Inferior parietal cortex (tissue), 1 donor: ENCODE results near the gene PTCD2.

Source experiments
- DNase-seq: peaks from one replicate; pipeline ENCODE4 v3.0.0-alpha.2; 2016; ENCODE audit errors: extremely low spot score

The PTCD2 gene, protein sequence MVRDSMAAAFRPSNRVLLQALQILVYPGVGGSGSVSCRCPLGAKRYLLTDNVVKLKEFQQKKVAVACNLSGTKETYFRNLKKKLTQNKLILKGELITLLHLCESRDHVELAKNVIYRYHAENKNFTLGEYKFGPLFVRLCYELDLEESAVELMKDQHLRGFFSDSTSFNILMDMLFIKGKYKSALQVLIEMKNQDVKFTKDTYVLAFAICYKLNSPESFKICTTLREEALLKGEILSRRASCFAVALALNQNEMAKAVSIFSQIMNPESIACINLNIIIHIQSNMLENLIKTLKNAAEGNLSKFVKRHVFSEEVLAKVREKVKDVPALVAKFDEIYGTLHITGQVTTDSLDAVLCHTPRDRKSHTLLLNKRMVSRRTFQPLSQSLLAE

DNA sequence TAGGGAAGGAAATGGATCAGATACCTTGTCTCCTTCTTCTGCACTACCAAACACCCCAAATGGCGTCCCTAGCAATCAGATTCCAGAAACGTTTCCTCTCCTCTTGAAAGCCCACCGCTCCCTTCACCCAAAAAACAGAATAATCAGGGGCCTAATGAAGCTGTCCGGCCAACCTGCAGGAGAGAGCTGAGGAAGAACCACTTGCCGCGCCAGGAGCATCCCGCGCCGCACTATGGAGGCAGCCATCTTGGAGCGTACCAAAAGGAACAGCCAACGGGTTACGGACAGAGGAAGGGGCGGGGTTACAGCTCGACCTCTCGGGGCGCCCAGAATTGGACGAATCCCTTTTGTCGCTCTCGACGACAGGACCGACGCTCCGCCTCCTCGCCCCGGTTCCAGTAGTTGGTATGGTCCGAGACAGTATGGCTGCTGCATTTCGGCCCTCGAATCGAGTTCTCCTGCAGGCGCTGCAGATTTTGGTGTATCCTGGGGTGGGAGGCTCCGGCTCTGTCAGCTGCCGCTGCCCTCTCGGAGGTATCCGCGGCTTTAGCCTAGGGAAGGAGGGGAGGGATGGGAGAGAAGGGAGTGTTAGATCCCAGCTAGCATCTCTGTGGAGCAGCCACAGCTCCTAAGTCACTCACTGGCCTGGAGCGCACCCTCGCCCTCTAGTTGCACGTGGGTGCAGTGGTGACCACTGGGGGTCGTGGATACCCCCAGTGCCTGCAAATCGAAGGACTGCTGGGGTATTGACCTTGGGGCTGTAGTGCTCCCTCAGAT lies at the start of gene PTCD2, which contains the start of gene MRPS27:
Gene PTCD2, plus strand, starts transcription at position 398 of the 777 bp plus-strand sequence. Its CDS starts 10 bp downstream, at position 408.
Gene MRPS27, minus strand, starts transcription at position 265 of the 777 bp plus-strand sequence. Its CDS starts 19 bp downstream, at position 246.
- DNase-seq: peak; percentile 98

DNA sequence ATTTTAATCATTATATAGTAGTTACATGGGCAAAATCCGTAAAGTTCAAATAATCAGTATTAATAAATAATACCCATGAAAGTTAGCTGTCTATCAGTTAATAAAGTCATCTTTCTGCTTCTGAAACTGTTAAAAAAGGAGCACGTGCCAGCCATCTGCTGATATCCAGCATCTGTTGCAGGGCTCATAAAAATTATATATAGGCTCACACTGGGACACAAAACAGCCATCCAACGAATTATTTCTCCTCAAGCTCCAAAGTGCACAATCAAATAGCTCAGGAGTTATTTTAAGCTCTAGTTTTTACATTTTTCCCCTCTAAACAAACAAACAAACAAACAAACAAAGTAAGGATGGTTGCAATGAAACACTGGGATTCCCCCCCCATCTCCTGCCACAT lies 48.5 kb upstream of the PTCD2 start:
- no peak for DNase-seq

DNA sequence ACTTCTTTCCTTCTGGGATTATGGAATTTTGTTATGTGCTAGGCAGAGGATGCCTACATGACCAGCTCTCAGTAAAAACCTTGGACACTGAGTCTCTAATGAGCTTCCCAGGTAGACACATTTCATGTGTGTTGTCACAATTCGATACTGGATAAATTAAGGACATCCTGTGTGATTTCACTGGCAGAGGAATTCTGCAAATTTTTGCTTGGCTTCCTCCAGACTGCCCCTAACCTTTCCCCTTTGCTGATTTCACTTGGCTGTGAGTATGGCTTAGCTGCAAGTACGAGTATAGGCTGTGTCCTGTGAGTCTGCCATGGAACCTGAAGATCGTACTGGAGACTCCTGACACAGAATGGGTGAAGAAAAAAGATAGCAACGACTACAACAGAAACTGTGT lies 47.8 kb upstream of the PTCD2 start:
- DNase-seq: no peak

DNA sequence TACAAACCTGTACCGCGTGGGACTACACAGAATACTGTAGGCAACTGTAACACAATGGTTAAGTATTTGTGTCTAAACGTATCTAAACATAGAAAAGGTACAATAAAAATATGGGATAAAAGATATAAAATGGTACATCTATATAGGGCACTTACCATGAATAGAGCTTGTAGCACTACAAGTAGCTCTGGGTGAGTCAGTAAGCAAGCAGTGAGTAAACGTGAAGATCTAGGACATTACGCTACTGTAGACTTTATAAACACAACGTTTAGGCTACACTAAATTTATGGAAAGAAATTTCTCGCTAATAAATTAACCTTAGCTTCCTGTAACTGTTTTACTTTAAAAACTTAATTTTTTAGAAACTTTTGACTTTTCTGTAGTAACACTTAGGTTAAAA lies 46.6 kb upstream of the PTCD2 start:
- no peak for DNase-seq

DNA sequence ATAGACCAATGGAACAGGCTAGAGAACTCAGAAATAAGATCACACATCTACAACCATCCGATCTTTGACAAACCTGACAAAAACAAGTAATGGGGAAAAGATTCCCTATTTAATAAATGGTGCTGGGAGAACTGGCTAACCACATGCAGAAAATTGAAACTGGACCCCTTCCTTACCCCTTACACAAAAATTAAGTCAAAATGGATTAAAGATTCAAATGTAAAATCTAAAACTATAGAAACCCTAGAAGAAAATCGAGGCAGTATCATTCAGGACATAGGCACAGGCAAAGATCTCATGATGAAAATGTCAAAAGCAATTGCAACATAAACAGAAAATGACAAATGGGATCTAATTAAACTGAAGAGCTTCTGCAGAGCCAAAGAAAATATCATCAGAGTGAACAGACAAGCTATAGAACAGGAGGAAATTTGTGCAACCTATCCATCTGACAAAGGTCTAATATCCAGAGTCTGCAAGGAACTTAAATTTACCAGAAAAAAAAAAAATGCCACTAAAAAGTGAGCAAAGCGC lies 43.9 kb upstream of the PTCD2 start:
- no peak for DNase-seq

DNA sequence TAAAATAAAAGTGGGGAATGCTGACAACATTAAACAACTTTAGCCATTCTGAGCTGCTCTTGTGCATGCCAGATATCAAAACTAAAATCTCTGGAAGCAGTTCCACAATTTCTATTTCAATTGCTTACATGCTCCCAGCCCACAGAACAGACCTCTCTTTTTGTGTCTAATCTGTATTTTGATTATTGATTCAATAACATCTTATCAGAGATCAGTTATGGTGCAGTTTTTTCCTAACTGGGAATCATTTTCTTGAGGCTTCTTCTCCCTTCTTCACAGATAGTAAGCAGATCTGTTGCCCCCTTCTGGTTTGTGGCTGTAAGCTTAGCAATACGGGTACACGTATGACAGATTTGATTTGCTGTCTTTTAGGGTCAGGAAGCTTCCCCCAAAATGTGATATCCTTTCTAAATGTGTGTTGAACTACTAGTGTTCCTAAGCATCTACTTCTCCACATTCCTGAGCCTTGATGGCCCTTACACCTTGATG lies 39.5 kb upstream of the PTCD2 start:
- DNase-seq: peak; percentile 73

DNA sequence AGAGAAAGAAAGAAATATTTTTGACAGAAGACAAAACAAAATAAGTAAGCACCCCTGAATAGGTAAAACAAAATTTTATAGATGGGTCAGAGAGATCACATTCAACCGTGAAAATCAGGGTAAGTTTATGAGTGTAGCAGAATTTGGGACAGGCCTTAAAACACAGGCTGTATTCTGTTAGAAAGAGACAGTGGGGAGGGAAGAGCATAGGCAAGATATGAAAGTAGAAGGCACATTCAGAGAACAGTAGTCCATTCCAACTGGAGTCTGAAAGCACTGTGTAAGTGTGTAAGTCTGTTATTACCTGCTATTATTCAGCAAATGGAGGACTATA lies 38.8 kb upstream of the PTCD2 start:
- DNase-seq: no peak

DNA sequence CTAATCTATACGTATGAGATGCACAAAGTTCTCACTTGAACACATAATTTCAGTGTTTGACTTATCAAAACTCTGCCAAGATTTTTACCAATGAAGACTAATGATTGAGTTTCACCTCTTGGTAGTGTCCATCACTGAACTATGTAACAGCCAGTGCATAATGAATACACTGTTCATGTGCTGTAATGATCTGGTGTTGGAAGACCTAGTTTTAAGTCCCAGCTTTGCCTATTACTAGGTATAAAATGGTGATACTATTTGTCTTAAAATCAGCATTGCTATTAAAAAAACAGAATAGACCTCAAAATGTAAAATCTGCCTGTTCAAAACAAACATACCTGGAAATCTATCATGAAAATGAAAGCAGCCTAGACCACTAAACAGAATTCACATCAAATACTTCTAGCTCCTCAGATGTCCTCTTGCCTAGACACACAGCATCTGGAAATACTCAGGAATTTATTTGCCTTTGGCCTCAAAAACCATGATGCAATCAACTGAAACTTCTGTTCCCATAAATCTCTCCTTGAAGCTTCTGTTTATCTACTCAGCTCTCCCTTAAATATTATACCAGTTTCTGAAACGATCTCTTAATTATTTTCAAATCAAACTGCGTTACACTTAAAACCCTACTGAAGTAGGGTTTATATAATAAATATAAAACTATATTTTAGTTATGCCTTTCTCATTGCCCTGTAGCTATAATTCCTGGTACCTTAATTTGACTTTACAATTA lies 38.2 kb upstream of the PTCD2 start:
- DNase-seq: no peak

DNA sequence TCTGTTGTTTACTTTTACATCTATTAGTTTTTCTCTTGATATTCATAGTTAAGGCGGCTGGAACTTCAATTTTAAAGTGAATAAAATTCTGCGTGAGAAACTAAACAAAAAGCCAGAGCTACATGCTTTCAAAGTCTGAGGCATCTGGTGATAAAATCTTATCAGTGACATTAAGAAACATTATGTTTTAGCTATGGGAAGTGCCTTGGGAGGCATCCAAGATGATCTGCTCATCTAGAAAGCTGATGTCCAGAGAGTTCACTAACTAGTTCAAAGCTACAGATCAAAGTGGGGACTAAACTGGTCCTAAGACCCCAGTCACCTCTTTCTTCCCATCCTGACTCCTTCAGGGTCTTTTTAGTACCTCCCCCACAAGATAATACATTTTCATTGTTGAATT lies 37.3 kb upstream of the PTCD2 start:
- DNase-seq: no peak

DNA sequence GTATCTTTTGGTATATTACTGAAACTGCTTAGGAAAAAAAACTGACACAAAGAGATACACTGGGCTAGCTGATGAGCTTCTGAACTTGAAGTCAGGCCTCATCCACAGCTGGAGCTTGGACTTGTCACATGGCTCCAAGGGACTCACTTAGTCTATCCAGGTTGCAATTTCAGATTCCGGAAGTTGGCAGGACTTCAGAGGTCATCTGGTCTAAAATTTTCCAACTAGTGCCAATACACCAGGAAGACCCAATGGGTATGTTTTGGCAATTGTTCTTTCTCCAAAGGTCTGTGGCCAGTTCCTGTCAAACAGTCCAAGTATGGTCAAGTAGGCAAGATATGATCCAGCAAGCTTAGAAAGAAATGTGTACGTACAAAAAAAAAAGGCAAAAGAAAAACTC lies 36.8 kb upstream of the PTCD2 start:
- DNase-seq: no peak

DNA sequence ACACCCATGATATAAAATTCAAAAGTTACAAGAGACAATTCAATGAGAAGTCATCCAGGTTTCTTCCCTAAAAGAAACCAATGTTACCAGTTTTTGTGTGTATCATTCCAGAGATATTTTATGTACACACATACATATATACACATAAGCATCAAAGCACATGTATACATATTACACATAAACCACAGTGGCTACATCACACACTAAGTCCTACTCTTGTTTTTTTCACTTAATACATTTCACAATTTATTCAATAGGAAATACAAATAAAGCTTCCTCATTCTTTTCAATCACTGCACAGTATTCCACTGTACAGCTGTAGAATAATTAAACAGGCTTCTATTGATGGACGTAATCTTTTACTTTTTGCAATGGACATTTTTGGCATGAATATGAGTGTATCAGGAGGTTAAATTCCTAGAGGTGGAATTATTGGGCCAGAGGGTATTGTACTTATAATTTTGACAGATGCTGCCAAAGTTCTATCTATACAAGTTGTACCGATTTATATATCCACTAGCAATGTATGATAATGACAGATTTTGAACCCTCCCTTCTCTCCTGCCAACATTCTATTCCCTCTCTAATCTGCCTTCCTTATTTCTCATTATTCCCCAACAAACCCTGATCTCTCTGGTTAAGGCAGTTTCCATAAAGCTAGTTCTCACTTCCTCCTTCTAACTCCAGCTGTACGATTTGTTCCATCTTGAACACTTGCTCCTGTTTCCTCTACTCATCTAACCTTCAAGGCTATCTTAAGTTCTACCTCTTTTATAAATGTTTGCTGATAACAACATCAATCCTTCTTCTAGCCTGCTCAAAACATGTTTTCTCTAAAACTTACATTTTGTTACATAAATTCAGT lies 35.4 kb upstream of the PTCD2 start:
- DNase-seq: no peak

DNA sequence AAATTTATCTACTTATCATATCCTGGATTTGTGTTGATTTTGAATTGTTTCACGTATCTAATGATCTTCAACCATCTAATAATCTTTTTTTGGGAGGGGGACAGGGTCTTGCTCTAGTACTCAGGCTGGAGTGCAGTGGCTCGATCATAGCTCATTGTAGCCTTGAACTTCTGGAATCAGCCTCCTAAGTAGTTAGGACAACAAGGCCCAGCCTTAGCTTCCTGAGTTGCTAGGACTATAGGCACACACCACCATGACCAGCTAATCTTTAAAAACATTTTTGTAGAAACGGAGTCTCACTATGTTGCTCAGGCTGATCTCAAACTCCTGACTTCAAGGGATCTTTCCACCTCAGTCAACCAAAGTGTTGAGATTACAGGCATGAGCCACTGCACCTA lies 34.8 kb upstream of the PTCD2 start:
- no peak for DNase-seq

DNA sequence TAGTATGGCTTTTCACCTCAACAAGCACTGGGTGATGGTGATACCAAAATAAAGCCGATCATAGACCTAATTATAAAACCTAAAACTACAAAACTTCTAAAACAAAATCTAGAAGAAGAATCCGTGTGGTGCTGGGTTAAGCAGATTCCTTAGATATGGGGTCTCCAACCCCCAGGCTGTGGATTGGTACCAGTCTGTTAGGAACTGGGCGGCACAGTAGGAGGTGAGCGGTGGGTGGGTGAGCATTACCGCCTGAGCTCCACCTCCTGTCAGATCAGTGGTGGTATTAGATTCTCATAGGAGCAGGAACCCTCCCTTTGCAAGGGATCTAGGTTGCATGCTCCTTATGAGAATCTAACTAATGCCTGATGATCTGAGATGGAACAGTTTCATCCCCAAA lies 33.4 kb upstream of the PTCD2 start:
- no peak for DNase-seq

DNA sequence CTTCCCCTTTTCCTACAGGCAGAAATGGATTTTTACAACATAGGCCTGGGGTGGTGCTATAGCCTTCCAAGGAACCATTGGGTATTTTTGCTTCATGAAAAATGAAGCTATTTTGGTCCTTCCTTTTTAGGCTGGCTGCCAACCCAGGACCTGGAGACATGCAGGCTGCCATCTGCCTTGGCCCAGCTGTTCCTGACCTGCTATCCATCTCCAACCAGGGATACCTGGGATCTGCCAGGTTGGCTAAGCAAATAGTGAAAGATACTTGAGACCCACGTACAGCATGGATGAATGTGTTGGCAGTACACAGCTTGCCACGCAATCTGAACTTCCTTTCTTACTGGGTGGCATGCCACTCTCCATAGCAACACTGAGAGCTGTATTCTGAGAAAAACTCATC lies 31.2 kb upstream of the PTCD2 start:
- DNase-seq: no peak

DNA sequence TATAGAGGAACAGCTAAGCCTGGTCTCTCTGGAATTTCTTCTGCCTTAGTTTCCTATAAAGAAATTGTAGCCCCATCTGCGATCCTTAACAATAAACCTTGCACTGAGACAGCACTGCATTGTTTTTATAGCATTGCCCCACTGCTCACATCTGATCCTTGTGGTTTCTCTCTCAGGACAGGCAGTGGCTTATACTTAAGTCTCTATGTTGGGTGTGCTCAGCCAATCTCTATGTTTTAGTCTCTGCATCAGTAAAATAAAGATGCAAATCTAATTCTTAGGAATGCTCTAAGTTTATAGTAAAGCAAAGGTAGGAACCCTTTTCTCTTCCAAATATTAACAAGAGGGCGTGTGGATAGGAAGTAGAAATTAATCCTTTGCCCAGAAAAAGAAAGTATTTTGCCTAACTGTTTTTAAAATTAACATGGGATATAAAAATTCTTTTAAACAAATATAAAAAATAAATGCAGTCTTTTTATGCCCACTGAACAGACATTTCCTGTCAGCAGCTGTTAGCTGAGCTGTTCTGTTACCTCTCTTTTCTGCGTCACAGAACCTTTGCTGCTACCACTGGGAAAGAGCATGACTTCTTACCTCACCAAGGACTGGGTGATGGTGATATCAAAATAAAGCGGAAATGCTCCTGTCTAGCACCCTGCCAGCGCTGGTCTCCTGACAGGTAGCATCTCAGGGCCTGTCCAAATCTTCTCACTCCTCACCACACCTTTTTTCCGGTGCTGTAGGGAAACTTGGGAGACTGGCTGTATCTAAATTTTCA lies 29.6 kb upstream of the PTCD2 start:
- no peak for DNase-seq

DNA sequence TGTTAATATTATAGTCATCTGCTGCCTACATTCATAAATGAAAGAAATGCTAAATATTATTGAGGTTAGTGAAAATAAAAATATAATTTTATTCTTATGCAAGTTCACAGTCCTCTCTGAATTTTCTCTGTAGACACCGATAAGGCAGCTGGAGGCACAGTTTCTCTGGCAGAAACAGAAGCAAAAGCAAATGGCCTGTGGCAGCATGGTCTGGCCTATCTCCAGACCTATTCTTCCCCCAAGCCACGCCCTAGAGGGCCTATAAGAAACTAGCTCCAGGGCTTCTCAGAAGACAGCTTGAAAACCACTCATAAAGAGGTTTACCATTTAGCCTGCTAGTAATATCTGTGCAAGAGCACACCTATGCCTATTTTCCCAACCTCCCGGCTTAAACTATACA lies 28.6 kb upstream of the PTCD2 start:
- DNase-seq: no peak

DNA sequence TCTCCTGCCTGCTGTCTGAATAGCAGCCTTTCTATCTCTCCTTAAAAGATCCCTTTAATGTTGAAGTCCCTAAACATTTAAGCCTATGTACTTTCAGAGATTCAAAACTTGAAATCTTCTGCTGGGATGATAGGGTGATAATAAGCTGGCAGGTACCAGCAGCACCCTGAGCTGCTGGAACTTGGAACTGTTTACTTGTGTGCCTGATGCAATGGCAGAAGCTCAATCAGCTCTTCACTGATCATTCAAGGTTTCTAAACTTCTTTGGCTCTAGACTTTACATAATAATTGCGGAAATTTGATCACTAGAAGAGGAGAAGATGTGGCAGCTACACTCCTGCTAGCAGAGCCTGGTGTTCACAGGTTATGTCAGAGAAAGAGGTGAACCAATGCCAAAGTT lies 27.8 kb upstream of the PTCD2 start:
- DNase-seq: no peak

DNA sequence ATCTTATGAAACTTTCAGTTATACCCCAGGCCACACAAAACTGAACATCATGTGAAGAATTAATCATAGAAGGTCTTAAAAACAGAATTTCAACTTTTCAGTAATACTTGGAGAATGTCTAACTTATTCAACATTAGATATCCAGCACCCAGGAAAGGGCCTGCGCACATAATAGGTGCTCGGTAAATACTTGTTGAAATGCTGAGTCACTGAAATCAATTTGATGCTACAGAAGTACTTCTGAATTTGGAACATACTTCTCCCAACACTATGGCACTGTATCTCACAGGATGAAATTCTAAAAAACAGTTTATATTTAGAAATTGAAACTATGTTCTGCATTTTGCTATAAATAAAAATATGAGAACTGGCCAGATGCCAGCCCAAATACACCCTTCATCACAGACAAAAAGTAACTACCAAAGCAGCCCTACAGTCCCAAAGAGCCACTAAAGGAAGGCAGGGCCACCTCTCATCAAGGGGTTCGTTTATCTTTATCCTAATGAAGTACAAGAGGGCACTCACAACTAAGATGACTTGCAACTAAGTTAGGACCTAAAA lies 26.6 kb upstream of the PTCD2 start:
- no peak for DNase-seq

DNA sequence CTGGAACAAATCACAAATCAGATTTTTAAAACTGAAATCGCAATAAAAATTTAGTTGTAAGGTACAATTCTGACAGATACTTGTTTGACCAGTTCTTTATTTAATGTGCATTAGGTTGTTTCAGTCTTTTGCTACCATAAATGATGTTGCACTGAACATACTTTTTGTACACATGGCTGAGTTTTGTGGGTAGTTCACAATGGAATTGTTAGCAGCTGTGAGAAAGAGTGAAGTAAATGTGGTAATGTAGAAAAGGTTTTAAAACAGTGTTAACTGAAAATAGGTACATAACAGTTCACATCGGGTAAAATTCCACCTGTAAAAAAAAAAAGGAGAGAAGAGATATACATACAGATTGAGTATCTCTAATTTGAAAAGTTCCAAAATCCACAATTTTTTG lies 25.7 kb upstream of the PTCD2 start:
- no peak for DNase-seq

DNA sequence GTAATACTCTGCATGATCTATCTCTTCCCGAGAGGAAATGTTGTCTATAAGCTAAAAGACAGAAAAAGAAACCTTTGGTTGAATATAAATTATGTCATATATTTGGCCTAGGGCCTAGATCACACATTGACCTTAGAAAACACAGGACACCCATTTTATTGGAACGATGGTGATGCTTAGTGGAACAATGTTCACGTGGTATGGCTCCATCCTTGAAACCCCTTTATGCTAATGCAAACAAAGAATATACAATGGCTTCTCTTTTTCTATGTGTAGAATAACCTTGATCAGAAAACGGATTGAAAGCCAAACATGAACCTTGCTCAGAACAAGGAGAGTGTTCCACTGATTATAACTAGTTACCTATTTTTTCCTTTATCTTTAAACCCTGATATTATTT lies 24.6 kb upstream of the PTCD2 start:
- DNase-seq: no peak
